Epithelial cell of proximal tubule (primary cell): Measurements from ENCODE around the gene RAB24. TPM values are rescaled to one million over a fixed set of nuclear protein-coding genes. Genes with fewer than 3 reads are reported as not detected.
A peak's percentile ranks its signal among the peaks of the same experiment; 100 is the strongest.
"Not testable (repeated sequence)": the region's sequence is repeated elsewhere in the genome, so short reads cannot be mapped to it uniquely, and the experiment has no call there.

Experiments
- DNase-seq: peaks from one replicate; pipeline ENCODE4 v3.0.0-alpha.2; 2011; ENCODE audit warnings: low read depth
- H3K4me3 ChIP-seq: 2 replicates; pipeline ENCODE4 v1.5.1; 2011; ENCODE audit warnings: low read depth, mild to moderate bottlenecking, low read length
- CTCF ChIP-seq: conservative IDR thresholded peaks from 2 replicates; pipeline ENCODE4 v1.5.1; 2012; ENCODE audit warnings: low read depth, mild to moderate bottlenecking, low read length
- total RNA-seq: library from RNA; depleted of rRNA; stranded (reverse); fragments of >200 nt; gene quantifications from 2 replicates; pipeline ENCODE4 v1.2.3, GENCODE V29; 2015

Gene RAB24
- total RNA-seq, 1 donor from 2014 or later: 22.4 TPM

- DNase-seq: no peak
- H3K4me3 ChIP-seq: no peak overlapping the region
- no peak for TF ChIP-seq CTCF
These were observed 34.2 kb downstream of the RAB24 start for GRCh38 chr5:177269232-177269895.

GRCh38 chr5:177265395-177265794, 38.1 kb downstream of the RAB24 start:
- H3K4me3 ChIP-seq: no peak overlapping the region
- TF ChIP-seq CTCF: no peak
- DNase-seq: no peak

- H3K4me3 ChIP-seq: no peak overlapping the region
- TF ChIP-seq CTCF: no peak
- no peak for DNase-seq
These were observed 39.3 kb downstream of the RAB24 start for GRCh38 chr5:177264178-177264577.

GRCh38 chr5:177261510-177261909, 42.0 kb downstream of the RAB24 start:
- H3K4me3 ChIP-seq: no peak overlapping the region
- TF ChIP-seq CTCF: no peak
- DNase-seq: no peak

- no peak for DNase-seq
- H3K4me3 ChIP-seq: no peak overlapping the region
- TF ChIP-seq CTCF: no peak
These were observed 42.6 kb downstream of the RAB24 start for GRCh38 chr5:177260961-177261360.

GRCh38 chr5:177258711-177259110, 44.8 kb downstream of the RAB24 start:
- not testable (repeated sequence) for H3K4me3 ChIP-seq
- DNase-seq: peak; percentile 20

GRCh38 chr5:177256296-177256695, 47.2 kb downstream of the RAB24 start:
- H3K4me3 ChIP-seq: no peak overlapping the region
- no peak for TF ChIP-seq CTCF
- no peak for DNase-seq

GRCh38 chr5:177253252-177253651, 50.3 kb downstream of the RAB24 start:
- no peak for DNase-seq
- no peak overlapping the region for H3K4me3 ChIP-seq
- no peak for TF ChIP-seq CTCF
